Stomach (tissue), 4 donors: ENCODE results near the gene FXYD2.

Experiments
- POLR2AphosphoS5 ChIP-seq, 3 donors: sonication (generic); formaldehyde crosslinking; IDR thresholded peaks; one replicate each; pipeline ENCODE4 v1.6.1; 2016; ENCODE audit warnings: antibody characterized with exemption in 3 of 3
- TF ChIP-seq, protein P1 (sequence below), 7 experiments: fragments of 450-650 bp in 4 of 7; fragments of 200-600 bp in 3 of 7; sonication (generic) in 3 of 7; IDR thresholded peaks; one replicate each; pipeline ENCODE4 v1.5.1; 2016 to 2019; ENCODE audit warnings: antibody characterized with exemption in 7 of 7, control low read depth in 2 of 7, mild to moderate bottlenecking in 1 of 7

DNA sequence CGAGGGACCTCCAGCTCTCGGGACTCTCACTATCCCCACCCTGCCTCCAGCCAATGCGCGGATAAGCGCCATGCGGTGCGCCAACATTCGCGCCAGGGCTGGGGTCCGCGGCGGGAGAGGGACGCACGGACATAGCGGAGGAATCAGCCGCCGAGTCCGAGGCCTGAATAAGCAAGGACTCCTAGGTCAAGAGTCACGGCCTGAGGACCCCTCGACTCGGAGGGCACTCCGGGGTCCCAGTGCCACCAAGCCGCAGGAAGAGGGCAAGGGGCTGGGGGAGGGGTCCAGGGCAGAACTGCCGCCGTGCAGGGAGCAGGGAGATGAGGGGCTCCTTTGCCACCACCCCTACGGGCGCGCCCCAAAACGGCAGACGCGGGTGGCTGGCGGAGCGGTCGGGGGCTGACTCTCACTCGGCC lies 28.1 kb downstream of the FXYD2 start:
- TF ChIP-seq, protein P1, sequence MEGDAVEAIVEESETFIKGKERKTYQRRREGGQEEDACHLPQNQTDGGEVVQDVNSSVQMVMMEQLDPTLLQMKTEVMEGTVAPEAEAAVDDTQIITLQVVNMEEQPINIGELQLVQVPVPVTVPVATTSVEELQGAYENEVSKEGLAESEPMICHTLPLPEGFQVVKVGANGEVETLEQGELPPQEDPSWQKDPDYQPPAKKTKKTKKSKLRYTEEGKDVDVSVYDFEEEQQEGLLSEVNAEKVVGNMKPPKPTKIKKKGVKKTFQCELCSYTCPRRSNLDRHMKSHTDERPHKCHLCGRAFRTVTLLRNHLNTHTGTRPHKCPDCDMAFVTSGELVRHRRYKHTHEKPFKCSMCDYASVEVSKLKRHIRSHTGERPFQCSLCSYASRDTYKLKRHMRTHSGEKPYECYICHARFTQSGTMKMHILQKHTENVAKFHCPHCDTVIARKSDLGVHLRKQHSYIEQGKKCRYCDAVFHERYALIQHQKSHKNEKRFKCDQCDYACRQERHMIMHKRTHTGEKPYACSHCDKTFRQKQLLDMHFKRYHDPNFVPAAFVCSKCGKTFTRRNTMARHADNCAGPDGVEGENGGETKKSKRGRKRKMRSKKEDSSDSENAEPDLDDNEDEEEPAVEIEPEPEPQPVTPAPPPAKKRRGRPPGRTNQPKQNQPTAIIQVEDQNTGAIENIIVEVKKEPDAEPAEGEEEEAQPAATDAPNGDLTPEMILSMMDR (IDR thresholded peaks at IDR 0.05) = no peak
- TF ChIP-seq POLR2AphosphoS5 (IDR thresholded peaks at IDR 0.05) = no peak
